ENCODE measurements around the gene ZNF699. TPM values are rescaled to one million over a fixed set of nuclear protein-coding genes. Genes with fewer than 3 reads are reported as not detected.
A peak's percentile ranks its signal among the peaks of the same experiment; 100 is the strongest.
"Not testable (repeated sequence)": the region's sequence is repeated elsewhere in the genome, so short reads cannot be mapped to it uniquely, and the experiment has no call there.

Gene ZNF699
- total RNA-seq, result 10 to 100 TPM; 10.7 to 11.7 TPM

GRCh38 chr19:9309139-9309973 is at the start of gene ZNF699:
Gene ZNF699, minus strand, starts transcription at chr19:9309838. Its CDS starts 4,719 bp downstream, at chr19:9305119.
- Mint-ChIP-seq H3K4me1 (peaks cover 21% of the 10 kb centered on the region), H3K27me3 (no peaks in the 10 kb centered on the region), H3K27ac (peak within 1 kb of the TSS; percentile 92), H3K9me3 (peaks cover 39% of the 10 kb centered on the region), H3K36me3 (ENCODE audit: low read depth) (peaks cover 29% of the 10 kb centered on the region), H3K4me3 (peak within 1 kb of the TSS; percentile 83)
- ChIA-PET POLR2A (interaction anchor here (0.8 to 3.7 kb wide), 5 partner anchors 9 to 489 kb away, joined by 3 to 15 read pairs (median 3); partner anchors contain the start of genes ZNF266, ZNF559 and ZNF846), CTCF (interaction anchor here (0.7 to 1.7 kb wide), 5 partner anchors 15 to 486 kb away, joined by 3 to 6 read pairs (median 5); no protein-coding TSS in a partner anchor)
- DNase-seq, result peak; percentile 99

DNA sequence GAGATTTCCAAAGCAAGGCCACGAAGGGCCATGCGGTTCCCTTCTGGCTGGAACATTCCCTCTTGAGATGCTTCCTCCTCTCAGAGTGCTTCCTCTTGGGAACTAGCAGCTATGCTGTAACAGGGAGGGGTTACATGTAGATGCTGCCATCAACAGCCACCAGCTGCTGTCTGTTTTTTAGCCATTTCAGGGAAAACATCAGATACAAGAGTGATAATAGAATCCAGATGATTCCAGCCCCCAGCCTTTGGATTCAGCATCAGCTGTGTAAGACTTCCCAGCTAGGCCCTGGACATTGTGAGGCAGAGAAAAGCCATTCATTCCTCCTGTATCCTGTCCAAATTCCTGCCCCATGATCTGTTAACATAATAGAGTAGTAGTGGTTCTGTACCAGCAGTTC is 45.0 kb upstream of the ZNF699 start:
- no peaks in the 10 kb centered on the region for H3K4me1 Mint-ChIP-seq
- peaks cover 7% of the 10 kb centered on the region for H3K36me3 Mint-ChIP-seq (ENCODE audit: low read depth)
- no peak overlapping the region for H3K27ac Mint-ChIP-seq
- no peaks in the 10 kb centered on the region for H3K27me3 Mint-ChIP-seq
- H3K9me3 Mint-ChIP-seq, result peaks cover 41% of the 10 kb centered on the region
- no peak overlapping the region for H3K4me3 Mint-ChIP-seq
- POLR2A ChIA-PET, result no interaction called here
- no peak for DNase-seq
- CTCF ChIA-PET, result no interaction called here

DNA sequence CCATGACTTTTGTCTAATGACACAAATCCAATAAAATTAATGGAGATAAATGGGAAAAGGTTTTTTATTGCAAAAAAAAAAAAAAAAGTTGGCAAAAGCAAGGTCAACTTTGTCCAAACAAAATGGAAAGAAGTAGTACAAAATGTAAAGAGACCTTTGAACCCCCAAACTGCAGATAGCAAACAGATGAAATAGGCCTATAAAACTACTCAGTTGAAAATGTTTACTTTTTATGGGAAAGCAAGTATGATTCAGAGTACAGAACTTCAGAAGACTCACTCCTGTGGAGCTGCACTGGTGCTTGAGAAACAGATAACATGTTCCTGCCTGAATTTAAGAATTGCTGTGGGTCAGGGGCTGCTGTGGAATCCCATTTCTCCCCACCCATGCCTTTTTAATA is 43.4 kb upstream of the ZNF699 start:
- CTCF ChIA-PET, result no interaction called here
- POLR2A ChIA-PET, result no interaction called here
- Mint-ChIP-seq H3K27ac (no peak overlapping the region), H3K9me3 (peaks cover 42% of the 10 kb centered on the region), H3K4me1 (no peaks in the 10 kb centered on the region), H3K4me3 (no peak overlapping the region), H3K27me3 (no peaks in the 10 kb centered on the region), H3K36me3 (ENCODE audit: low read depth) (no peaks in the 10 kb centered on the region)
- DNase-seq, result no peak

DNA sequence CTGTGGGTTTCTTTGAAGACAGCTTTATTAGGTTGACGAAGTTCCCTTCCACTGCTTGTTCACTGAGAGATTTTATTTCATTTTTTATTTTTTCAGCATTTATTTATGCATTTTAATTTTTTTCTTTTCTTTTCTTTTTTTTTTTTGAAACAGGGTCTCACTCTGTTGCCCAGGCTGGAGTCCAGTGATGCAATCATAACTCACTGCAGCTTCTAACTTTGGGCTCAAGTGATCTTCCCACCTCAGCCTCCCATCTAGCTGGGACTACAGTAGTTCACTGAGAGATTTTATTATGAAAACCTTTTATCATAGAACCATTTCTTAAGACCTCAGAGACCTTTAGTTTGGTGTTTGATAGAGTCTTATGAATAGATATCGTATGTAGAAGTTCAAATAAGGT is 42.9 kb upstream of the ZNF699 start:
- no peak for DNase-seq
- Mint-ChIP-seq H3K27ac (no peak overlapping the region), H3K9me3 (peaks cover 42% of the 10 kb centered on the region), H3K4me3 (no peak overlapping the region), H3K4me1 (no peaks in the 10 kb centered on the region), H3K36me3 (ENCODE audit: low read depth) (no peaks in the 10 kb centered on the region), H3K27me3 (no peaks in the 10 kb centered on the region)
- ChIA-PET CTCF (no interaction called here), POLR2A (no interaction called here)

DNA sequence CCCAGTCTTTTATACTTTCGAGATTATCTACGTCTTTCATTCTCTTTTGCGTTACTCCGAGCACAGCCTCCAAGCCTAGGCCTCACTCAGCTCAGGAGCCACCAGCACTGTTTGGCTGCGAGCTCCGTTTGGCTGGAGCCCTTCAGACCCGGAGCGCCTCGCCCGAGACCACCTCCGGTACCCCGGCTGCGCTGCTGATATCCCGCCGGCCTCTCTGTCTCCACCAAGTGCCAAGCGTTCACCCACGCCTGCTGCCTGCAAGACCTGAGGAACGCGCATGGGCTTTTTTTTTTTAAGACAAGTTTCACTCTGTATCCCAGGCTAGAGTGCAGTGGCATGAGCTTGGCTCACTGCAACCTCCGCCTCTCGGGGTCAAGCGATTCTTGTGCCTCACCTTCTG is 39.0 kb upstream of the ZNF699 start:
- ChIA-PET CTCF (no interaction called here), POLR2A (no interaction called here)
- DNase-seq, result no peak
- H3K4me1 Mint-ChIP-seq, result no peaks in the 10 kb centered on the region
- peaks cover 9% of the 10 kb centered on the region for H3K36me3 Mint-ChIP-seq (ENCODE audit: low read depth)
- no peaks in the 10 kb centered on the region for H3K27me3 Mint-ChIP-seq
- no peak overlapping the region for H3K27ac Mint-ChIP-seq
- peaks cover 53% of the 10 kb centered on the region for H3K9me3 Mint-ChIP-seq
- no peak overlapping the region for H3K4me3 Mint-ChIP-seq

- H3K27me3 Mint-ChIP-seq, result no peaks in the 10 kb centered on the region
- no peak overlapping the region for H3K27ac Mint-ChIP-seq
- POLR2A ChIA-PET, result no interaction called here
- H3K4me1 Mint-ChIP-seq, result no peaks in the 10 kb centered on the region
- CTCF ChIA-PET, result no interaction called here
- peaks cover 13% of the 10 kb centered on the region for H3K36me3 Mint-ChIP-seq (ENCODE audit: low read depth)
- no peak for DNase-seq
- no peak overlapping the region for H3K4me3 Mint-ChIP-seq
- H3K9me3 Mint-ChIP-seq, result peaks cover 56% of the 10 kb centered on the region
These were observed 38.6 kb upstream of the ZNF699 start for GRCh38 chr19:9348253-9348652.

DNA sequence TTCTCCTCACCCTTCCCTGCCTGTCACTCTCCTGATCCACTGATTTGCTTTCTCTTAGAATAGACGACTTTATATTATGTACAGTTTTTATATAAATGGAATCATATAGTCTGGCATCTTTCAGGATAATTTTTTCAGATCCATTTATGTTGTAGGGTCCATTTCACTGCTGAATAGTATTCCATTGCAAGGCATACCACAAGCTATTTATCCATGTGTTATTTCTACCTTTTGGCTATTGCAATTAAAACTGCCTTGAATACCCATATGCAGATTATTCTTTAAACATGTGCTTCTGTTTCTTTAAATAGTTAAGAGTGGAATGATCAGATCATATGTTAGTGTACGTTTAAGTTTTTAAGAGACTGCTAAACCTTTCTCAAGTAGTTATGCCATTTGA is 35.4 kb upstream of the ZNF699 start:
- H3K4me3 Mint-ChIP-seq, result no peak overlapping the region
- CTCF ChIA-PET, result no interaction called here
- POLR2A ChIA-PET, result no interaction called here
- H3K27ac Mint-ChIP-seq, result no peak overlapping the region
- no peak for DNase-seq
- no peaks in the 10 kb centered on the region for H3K27me3 Mint-ChIP-seq
- peaks cover 43% of the 10 kb centered on the region for H3K36me3 Mint-ChIP-seq (ENCODE audit: low read depth)
- no peaks in the 10 kb centered on the region for H3K4me1 Mint-ChIP-seq
- peaks cover 66% of the 10 kb centered on the region for H3K9me3 Mint-ChIP-seq

DNA sequence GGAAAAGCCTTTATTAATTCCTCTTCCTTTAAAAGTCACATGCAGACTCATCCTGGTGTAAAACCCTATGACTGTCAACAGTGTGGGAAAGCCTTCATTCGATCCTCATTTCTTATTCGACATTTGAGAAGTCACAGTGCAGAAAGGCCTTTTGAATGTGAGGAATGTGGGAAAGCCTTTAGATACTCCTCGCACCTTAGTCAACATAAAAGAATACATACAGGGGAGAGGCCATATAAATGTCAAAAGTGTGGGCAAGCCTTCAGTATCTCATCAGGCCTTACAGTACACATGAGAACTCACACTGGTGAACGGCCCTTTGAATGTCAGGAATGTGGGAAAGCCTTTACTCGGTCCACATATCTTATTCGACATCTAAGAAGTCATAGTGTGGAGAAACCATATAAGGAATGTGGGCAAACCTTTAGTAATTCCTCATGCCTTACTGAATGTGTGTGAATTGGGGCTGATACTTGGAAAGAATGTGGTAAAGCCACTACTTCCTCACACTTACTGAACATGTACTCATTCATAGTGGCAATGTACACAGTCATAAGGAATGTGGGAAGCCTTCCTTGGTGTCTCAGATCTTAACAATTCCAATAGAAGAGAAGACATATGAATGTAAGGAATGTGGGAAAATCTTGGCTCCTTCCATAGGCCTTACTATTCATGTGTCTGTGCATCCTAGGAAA is 33.1 kb upstream of the ZNF699 start:
- Mint-ChIP-seq H3K4me1 (no peaks in the 10 kb centered on the region), H3K4me3 (no peak overlapping the region), H3K9me3 (peaks cover 70% of the 10 kb centered on the region), H3K27ac (no peak overlapping the region), H3K36me3 (ENCODE audit: low read depth) (peaks cover 63% of the 10 kb centered on the region), H3K27me3 (no peaks in the 10 kb centered on the region)
- no peak for DNase-seq
- POLR2A ChIA-PET, result no interaction called here
- CTCF ChIA-PET, result no interaction called here

DNA sequence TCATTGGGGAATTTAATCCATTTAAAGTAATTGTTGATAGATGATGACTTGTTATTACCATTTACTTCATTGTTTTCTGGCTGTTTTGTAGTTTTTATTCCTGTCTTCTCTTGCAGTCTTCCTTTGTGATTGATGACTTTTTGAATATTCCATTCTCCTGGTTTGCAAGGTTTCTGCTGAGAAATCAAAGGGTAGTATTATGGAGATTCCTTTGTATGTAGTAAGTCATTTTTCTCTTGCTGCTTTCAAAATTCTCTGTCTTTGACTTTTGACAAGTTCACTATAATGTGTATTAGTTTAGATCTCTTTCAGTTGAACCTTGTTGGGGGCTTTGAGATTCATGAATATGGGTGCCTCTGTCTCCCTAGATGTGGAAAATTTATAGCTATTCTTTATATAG is 20.4 kb upstream of the ZNF699 start:
- no peak for DNase-seq
- Mint-ChIP-seq H3K36me3 (ENCODE audit: low read depth) (peaks cover 58% of the 10 kb centered on the region), H3K4me1 (peaks cover 7% of the 10 kb centered on the region), H3K4me3 (no peak overlapping the region), H3K9me3 (peaks cover 57% of the 10 kb centered on the region), H3K27ac (no peak overlapping the region), H3K27me3 (no peaks in the 10 kb centered on the region)
- ChIA-PET POLR2A (no interaction called here), CTCF (no interaction called here)

- ChIA-PET CTCF (interaction anchor here (1.2 kb wide), 2 partner anchors 14 to 111 kb away, joined by 4 to 8 read pairs; partner anchors contain the start of gene ZNF266), POLR2A (interaction anchor here (1.2 kb wide), 1 partner anchor 15 kb away, joined by 15 read pairs; the partner anchor contains the start of gene ZNF699)
- no peak for DNase-seq
- H3K36me3 Mint-ChIP-seq (ENCODE audit: low read depth), result peaks cover 47% of the 10 kb centered on the region
- H3K4me3 Mint-ChIP-seq, result peak overlapping the region; percentile 89
- H3K27ac Mint-ChIP-seq, result peak overlapping the region; percentile 96
- H3K4me1 Mint-ChIP-seq, result peaks cover 27% of the 10 kb centered on the region
- H3K27me3 Mint-ChIP-seq, result no peaks in the 10 kb centered on the region
- peaks cover 42% of the 10 kb centered on the region for H3K9me3 Mint-ChIP-seq
These were observed 14.9 kb upstream of the ZNF699 start for GRCh38 chr19:9324584-9324962.

DNA sequence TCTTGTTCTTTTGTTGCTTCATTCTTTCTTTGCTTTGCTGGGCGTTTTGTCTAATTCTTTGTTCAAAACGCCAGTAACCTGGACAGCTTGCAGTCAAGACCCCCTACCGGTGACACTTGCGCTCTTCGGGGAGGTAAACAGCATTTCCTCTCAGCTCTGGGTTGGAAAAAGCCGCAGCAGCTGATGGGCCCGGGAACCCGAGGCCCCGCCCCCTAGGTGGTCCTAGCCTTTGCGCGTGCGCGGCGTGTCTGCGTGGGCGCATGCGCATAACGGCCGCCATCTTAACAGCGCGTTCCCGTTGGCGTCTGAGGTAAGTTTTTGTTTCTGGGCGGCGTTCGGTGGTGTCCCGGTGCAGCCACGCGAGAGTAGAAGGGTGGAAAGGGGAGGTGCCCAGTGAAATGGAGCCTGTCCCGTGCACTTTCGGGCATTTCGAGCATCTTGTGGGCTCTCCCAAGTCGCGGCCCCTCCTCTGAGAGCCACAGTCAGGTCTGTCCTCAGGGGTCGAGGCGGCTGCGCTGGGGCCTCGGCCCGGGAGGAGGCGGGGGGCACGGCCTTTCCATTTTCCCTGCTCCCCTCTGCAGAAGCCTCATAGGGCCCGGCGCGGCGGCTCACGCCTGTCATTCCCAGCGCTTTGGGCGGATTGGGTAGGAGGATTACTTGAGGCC is 14.4 kb upstream of the ZNF699 start, which contains the start of gene ZNF559:
Gene ZNF559, plus strand, starts transcription at position 261 of the 665 bp plus-strand sequence. CDS start 14,371 bp downstream, outside the sequence.
- DNase-seq, result peak; percentile 97
- ChIA-PET POLR2A (interaction anchor here (0.7 to 1.2 kb wide), 7 partner anchors 10 to 313 kb away, joined by 3 to 15 read pairs (median 3); partner anchors contain the start of genes ZNF121, ZNF266 and ZNF699), CTCF (interaction anchor here (0.8 to 1.2 kb wide), 5 partner anchors 13 to 301 kb away, joined by 3 to 8 read pairs (median 4); partner anchors contain the start of gene ZNF266)
- H3K4me3 Mint-ChIP-seq, result peak within 1 kb of the TSS; percentile 89
- peaks cover 38% of the 10 kb centered on the region for H3K9me3 Mint-ChIP-seq
- H3K36me3 Mint-ChIP-seq (ENCODE audit: low read depth), result peaks cover 47% of the 10 kb centered on the region
- peaks cover 27% of the 10 kb centered on the region for H3K4me1 Mint-ChIP-seq
- H3K27me3 Mint-ChIP-seq, result no peaks in the 10 kb centered on the region
- peak within 1 kb of the TSS; percentile 96 for H3K27ac Mint-ChIP-seq

- Mint-ChIP-seq H3K27me3 (no peaks in the 10 kb centered on the region), H3K4me3 (peak overlapping the region; percentile 89), H3K4me1 (peaks cover 27% of the 10 kb centered on the region), H3K27ac (peak overlapping the region; percentile 96), H3K36me3 (ENCODE audit: low read depth) (peaks cover 44% of the 10 kb centered on the region), H3K9me3 (peaks cover 33% of the 10 kb centered on the region)
- POLR2A ChIA-PET, result interaction anchor here (0.7 to 1.2 kb wide), 7 partner anchors 9 to 314 kb away, joined by 3 to 15 read pairs (median 3); partner anchors contain the start of genes ZNF121, ZNF266 and ZNF699
- CTCF ChIA-PET, result interaction anchor here (0.8 to 1.2 kb wide), 5 partner anchors 12 to 301 kb away, joined by 3 to 8 read pairs (median 4); partner anchors contain the start of gene ZNF266
- DNase-seq, result peak; percentile 68
These were observed 13.9 kb upstream of the ZNF699 start for GRCh38 chr19:9323557-9323918.

- H3K4me3 Mint-ChIP-seq, POLR2A ChIA-PET, H3K27me3 Mint-ChIP-seq, CTCF ChIA-PET, DNase-seq, H3K27ac Mint-ChIP-seq: not testable (repeated sequence)
- peaks cover 27% of the 10 kb centered on the region for H3K9me3 Mint-ChIP-seq
- peaks cover 22% of the 10 kb centered on the region for H3K4me1 Mint-ChIP-seq
- H3K36me3 Mint-ChIP-seq (ENCODE audit: low read depth), result peaks cover 36% of the 10 kb centered on the region
These were observed 12.6 kb upstream of the ZNF699 start for GRCh38 chr19:9322201-9322600.
